ENCODE results near the gene JRKL. TPM values are rescaled to one million over a fixed set of nuclear protein-coding genes. Genes with fewer than 3 reads are reported as not detected.

The JRKL gene
- total RNA-seq, 1 donor from 2014 or later, result 7.3 TPM

DNA sequence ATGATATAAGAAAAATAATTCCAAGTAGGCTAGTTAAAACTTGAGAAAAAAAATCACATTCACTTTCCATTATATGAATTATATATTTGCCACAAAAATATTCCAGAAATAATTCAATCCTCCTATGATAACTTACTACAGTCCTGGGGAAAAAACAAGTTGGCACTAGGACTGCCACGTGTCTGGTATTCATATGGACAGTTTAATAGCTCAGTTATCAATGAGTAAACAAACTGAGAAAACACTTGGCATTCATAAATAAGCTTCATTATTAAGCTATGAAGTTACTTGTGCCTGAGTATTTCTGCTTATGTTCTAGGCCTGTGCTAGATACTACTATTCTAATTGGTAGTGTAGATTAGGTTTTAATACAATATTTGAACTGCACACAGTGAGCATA lies 24.3 kb upstream of the JRKL start:
- no peaks in the 10 kb centered on the region for H3K4me1 ChIP-seq (ENCODE audit: control insufficient read depth in 3 of 3, insufficient read depth in 3 of 3, low read length in 3 of 3)
- H3K27ac ChIP-seq (ENCODE audit: low read depth, low read length), result no peak overlapping the region
- H3K4me3 ChIP-seq (ENCODE audit: low read length in 3 of 3), result no peak overlapping the region
- H3K9ac ChIP-seq (ENCODE audit: low read depth in 1 of 3, low read length in 3 of 3), result no peak overlapping the region
- no peaks in the 10 kb centered on the region for H3K9me3 ChIP-seq (ENCODE audit: control insufficient read depth in 3 of 3, low read length in 3 of 3)
- peaks cover 0 to 24% (median 6%) of the 10 kb centered on the region in 3 donors for H3K36me3 ChIP-seq (ENCODE audit: control insufficient read depth in 3 of 3, insufficient read depth in 3 of 3, low read length in 3 of 3)
- no peaks in the 10 kb centered on the region for H3K27me3 ChIP-seq (ENCODE audit: control insufficient read depth in 3 of 3, insufficient read depth in 3 of 3, low read length in 3 of 3)

- Histone ChIP-seq H3K9me3 (ENCODE audit: control insufficient read depth in 3 of 3, low read length in 3 of 3) (no peaks in the 10 kb centered on the region), H3K4me1 (ENCODE audit: control insufficient read depth in 3 of 3, insufficient read depth in 3 of 3, low read length in 3 of 3) (no peaks in the 10 kb centered on the region), H3K27ac (ENCODE audit: low read depth, low read length) (no peak overlapping the region), H3K4me3 (ENCODE audit: low read length in 3 of 3) (no peak overlapping the region), H3K27me3 (ENCODE audit: control insufficient read depth in 3 of 3, insufficient read depth in 3 of 3, low read length in 3 of 3) (no peaks in the 10 kb centered on the region), H3K9ac (ENCODE audit: low read depth in 1 of 3, low read length in 3 of 3) (no peak overlapping the region), H3K36me3 (ENCODE audit: control insufficient read depth in 3 of 3, insufficient read depth in 3 of 3, low read length in 3 of 3) (peaks cover 2 to 27% (median 6%) of the 10 kb centered on the region in 3 donors)
Measured at GRCh38 chr11:96366024-96366423, 23.8 kb upstream of the JRKL start.

DNA sequence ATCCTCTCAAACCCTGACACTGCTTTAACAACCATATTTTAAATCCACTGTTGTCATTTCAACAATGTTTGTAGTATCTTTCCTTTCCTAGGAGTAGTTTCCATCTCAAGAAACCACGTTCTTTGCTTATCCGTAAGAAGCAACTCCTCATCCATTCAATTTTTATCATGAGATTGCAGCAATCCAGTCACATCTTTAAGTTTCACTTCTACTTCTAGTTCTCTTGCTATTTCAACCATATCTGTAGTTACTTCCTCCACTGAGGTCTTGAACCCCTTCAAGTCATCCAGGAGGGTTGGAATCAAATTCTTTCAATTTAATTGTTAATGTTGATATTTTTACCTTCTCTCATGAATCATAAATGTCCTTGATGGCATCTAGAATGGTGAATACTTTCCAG lies 22.5 kb upstream of the JRKL start:
- no peaks in the 10 kb centered on the region for H3K4me1 ChIP-seq (ENCODE audit: control insufficient read depth in 3 of 3, insufficient read depth in 3 of 3, low read length in 3 of 3)
- peaks cover 2 to 27% (median 6%) of the 10 kb centered on the region in 3 donors for H3K36me3 ChIP-seq (ENCODE audit: control insufficient read depth in 3 of 3, insufficient read depth in 3 of 3, low read length in 3 of 3)
- no peak overlapping the region for H3K9ac ChIP-seq (ENCODE audit: low read depth in 1 of 3, low read length in 3 of 3)

GRCh38 chr11:96373826-96374225 lies 16.0 kb upstream of the JRKL start:
- Histone ChIP-seq H3K4me3 (ENCODE audit: low read length in 3 of 3) (no peak overlapping the region), H3K27me3 (ENCODE audit: control insufficient read depth in 3 of 3, insufficient read depth in 3 of 3, low read length in 3 of 3) (no peaks in the 10 kb centered on the region), H3K9me3 (ENCODE audit: control insufficient read depth in 3 of 3, low read length in 3 of 3) (no peaks in the 10 kb centered on the region), H3K36me3 (ENCODE audit: control insufficient read depth in 3 of 3, insufficient read depth in 3 of 3, low read length in 3 of 3) (peaks cover 2 to 19% (median 8%) of the 10 kb centered on the region in 3 donors), H3K4me1 (ENCODE audit: control insufficient read depth in 3 of 3, insufficient read depth in 3 of 3, low read length in 3 of 3) (no peaks in the 10 kb centered on the region), H3K27ac (ENCODE audit: low read depth, low read length) (no peak overlapping the region), H3K9ac (ENCODE audit: low read depth in 1 of 3, low read length in 3 of 3) (no peak overlapping the region)

More for the DNA sequence above, 22.5 kb upstream of the JRKL start:
- Histone ChIP-seq H3K9me3 (ENCODE audit: control insufficient read depth in 3 of 3, low read length in 3 of 3) (no peaks in the 10 kb centered on the region), H3K27ac (ENCODE audit: low read depth, low read length) (no peak overlapping the region), H3K4me3 (ENCODE audit: low read length in 3 of 3) (no peak overlapping the region), H3K27me3 (ENCODE audit: control insufficient read depth in 3 of 3, insufficient read depth in 3 of 3, low read length in 3 of 3) (no peaks in the 10 kb centered on the region)

- H3K4me3 ChIP-seq (ENCODE audit: low read length in 3 of 3), result no peak overlapping the region
- no peak overlapping the region for H3K27ac ChIP-seq (ENCODE audit: low read depth, low read length)
- no peaks in the 10 kb centered on the region for H3K4me1 ChIP-seq (ENCODE audit: control insufficient read depth in 3 of 3, insufficient read depth in 3 of 3, low read length in 3 of 3)
- no peaks in the 10 kb centered on the region for H3K27me3 ChIP-seq (ENCODE audit: control insufficient read depth in 3 of 3, insufficient read depth in 3 of 3, low read length in 3 of 3)
- no peaks in the 10 kb centered on the region for H3K9me3 ChIP-seq (ENCODE audit: control insufficient read depth in 3 of 3, low read length in 3 of 3)
- peaks cover 0 to 11% (median 6%) of the 10 kb centered on the region in 3 donors for H3K36me3 ChIP-seq (ENCODE audit: control insufficient read depth in 3 of 3, insufficient read depth in 3 of 3, low read length in 3 of 3)
- no peak overlapping the region for H3K9ac ChIP-seq (ENCODE audit: low read depth in 1 of 3, low read length in 3 of 3)
Measured at GRCh38 chr11:96376796-96377195, 13.0 kb upstream of the JRKL start.

DNA sequence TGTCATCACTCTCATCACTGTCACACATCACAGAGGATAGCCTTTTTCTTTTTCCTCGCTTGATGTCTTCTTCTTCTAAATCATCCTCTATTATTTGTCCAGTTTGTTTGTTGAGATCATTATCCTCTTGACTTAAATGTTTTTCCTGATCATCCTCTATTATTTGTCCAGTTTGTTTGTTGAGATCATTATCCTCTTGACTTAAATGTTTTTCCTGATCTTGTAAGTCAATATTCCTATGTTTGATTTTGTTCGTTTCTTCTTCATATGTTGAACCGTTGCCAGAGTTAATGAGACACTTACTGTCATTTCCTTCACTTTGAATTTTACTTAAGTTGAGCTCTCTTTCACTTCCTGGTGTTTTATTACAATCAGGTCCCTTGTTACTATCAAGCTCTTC lies 5.7 kb upstream of the JRKL start:
- Histone ChIP-seq H3K9me3 (ENCODE audit: control insufficient read depth in 3 of 3, low read length in 3 of 3) (no peaks in the 10 kb centered on the region), H3K27me3 (ENCODE audit: control insufficient read depth in 3 of 3, insufficient read depth in 3 of 3, low read length in 3 of 3) (no peaks in the 10 kb centered on the region), H3K4me1 (ENCODE audit: control insufficient read depth in 3 of 3, insufficient read depth in 3 of 3, low read length in 3 of 3) (peaks cover 0 to 7% (median 0%) of the 10 kb centered on the region in 3 donors), H3K4me3 (ENCODE audit: low read length in 3 of 3) (no peak overlapping the region), H3K9ac (ENCODE audit: low read depth in 1 of 3, low read length in 3 of 3) (no peak overlapping the region), H3K36me3 (ENCODE audit: control insufficient read depth in 3 of 3, insufficient read depth in 3 of 3, low read length in 3 of 3) (peaks cover 0 to 8% (median 6%) of the 10 kb centered on the region in 3 donors), H3K27ac (ENCODE audit: low read depth, low read length) (no peak overlapping the region)

DNA sequence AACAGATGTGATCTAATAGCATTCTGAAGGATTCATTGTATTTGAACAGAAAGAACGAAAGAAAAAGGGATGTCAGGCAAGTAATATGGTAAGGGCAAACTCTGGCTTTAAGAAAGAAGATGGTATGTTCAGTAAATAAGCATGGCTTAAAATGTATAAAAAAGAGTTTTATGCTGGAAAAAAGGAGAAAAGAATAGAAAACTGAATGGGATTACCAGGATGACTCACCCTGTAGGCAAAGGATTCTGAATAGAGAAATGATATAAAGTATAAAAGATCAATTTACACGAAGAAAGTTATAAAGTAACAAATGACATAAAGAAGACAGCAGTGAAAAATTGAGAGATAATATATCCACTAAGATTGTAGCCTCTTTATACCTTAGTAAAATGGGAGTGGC lies 4.6 kb upstream of the JRKL start:
- Histone ChIP-seq H3K4me1 (ENCODE audit: control insufficient read depth in 3 of 3, insufficient read depth in 3 of 3, low read length in 3 of 3) (peaks cover 0 to 7% (median 3%) of the 10 kb centered on the region in 3 donors), H3K27ac (ENCODE audit: low read depth, low read length) (no peak overlapping the region), H3K27me3 (ENCODE audit: control insufficient read depth in 3 of 3, insufficient read depth in 3 of 3, low read length in 3 of 3) (no peaks in the 10 kb centered on the region), H3K4me3 (ENCODE audit: low read length in 3 of 3) (no peak overlapping the region), H3K36me3 (ENCODE audit: control insufficient read depth in 3 of 3, insufficient read depth in 3 of 3, low read length in 3 of 3) (peaks cover 0 to 8% (median 6%) of the 10 kb centered on the region in 3 donors), H3K9me3 (ENCODE audit: control insufficient read depth in 3 of 3, low read length in 3 of 3) (no peaks in the 10 kb centered on the region), H3K9ac (ENCODE audit: low read depth in 1 of 3, low read length in 3 of 3) (no peak overlapping the region)

GRCh38 chr11:96388891-96389719 lies 708 bp upstream of the JRKL start:
- no peaks in the 10 kb centered on the region for H3K36me3 ChIP-seq (ENCODE audit: control insufficient read depth in 3 of 3, insufficient read depth in 3 of 3, low read length in 3 of 3)
- peak overlapping the region; percentile 87 to 93 (median 87) for H3K4me3 ChIP-seq (ENCODE audit: low read length in 3 of 3)
- H3K27ac ChIP-seq (ENCODE audit: low read depth, low read length), result peak overlapping the region; percentile 89

DNA sequence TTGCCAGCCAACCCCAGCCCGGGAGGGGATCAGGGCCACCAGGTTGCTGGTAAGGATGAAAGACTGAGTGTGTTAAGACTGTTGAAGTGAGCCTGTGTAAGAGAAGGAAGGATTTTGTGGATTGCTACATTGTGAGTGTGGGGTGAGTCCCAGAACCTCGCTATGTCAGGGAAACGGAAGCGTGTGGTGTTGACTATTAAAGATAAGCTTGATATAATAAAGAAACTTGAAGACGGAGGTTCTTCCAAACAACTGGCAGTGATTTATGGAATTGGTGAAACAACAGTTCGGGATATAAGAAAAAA lies 627 bp downstream of the JRKL start:
- peak overlapping the region; percentile 89 for H3K27ac ChIP-seq (ENCODE audit: low read depth, low read length)
- H3K9me3 ChIP-seq (ENCODE audit: control insufficient read depth in 3 of 3, low read length in 3 of 3), result no peaks in the 10 kb centered on the region
- peak overlapping the region; percentile 85 to 93 (median 89) for H3K9ac ChIP-seq (ENCODE audit: low read depth in 1 of 3, low read length in 3 of 3)
- H3K4me1 ChIP-seq (ENCODE audit: control insufficient read depth in 3 of 3, insufficient read depth in 3 of 3, low read length in 3 of 3), result peaks cover 6 to 14% (median 13%) of the 10 kb centered on the region in 3 donors
- H3K27me3 ChIP-seq (ENCODE audit: control insufficient read depth in 3 of 3, insufficient read depth in 3 of 3, low read length in 3 of 3), result no peaks in the 10 kb centered on the region
- peak overlapping the region; percentile 87 to 93 (median 87) for H3K4me3 ChIP-seq (ENCODE audit: low read length in 3 of 3)
- H3K36me3 ChIP-seq (ENCODE audit: control insufficient read depth in 3 of 3, insufficient read depth in 3 of 3, low read length in 3 of 3), result no peaks in the 10 kb centered on the region

More at GRCh38 chr11:96388891-96389719, 708 bp upstream of the JRKL start:
- Histone ChIP-seq H3K9ac (ENCODE audit: low read depth in 1 of 3, low read length in 3 of 3) (peak overlapping the region; percentile 86 to 95 (median 89)), H3K4me1 (ENCODE audit: control insufficient read depth in 3 of 3, insufficient read depth in 3 of 3, low read length in 3 of 3) (peaks cover 6 to 14% (median 13%) of the 10 kb centered on the region in 3 donors), H3K9me3 (ENCODE audit: control insufficient read depth in 3 of 3, low read length in 3 of 3) (no peaks in the 10 kb centered on the region), H3K27me3 (ENCODE audit: control insufficient read depth in 3 of 3, insufficient read depth in 3 of 3, low read length in 3 of 3) (no peaks in the 10 kb centered on the region)

DNA sequence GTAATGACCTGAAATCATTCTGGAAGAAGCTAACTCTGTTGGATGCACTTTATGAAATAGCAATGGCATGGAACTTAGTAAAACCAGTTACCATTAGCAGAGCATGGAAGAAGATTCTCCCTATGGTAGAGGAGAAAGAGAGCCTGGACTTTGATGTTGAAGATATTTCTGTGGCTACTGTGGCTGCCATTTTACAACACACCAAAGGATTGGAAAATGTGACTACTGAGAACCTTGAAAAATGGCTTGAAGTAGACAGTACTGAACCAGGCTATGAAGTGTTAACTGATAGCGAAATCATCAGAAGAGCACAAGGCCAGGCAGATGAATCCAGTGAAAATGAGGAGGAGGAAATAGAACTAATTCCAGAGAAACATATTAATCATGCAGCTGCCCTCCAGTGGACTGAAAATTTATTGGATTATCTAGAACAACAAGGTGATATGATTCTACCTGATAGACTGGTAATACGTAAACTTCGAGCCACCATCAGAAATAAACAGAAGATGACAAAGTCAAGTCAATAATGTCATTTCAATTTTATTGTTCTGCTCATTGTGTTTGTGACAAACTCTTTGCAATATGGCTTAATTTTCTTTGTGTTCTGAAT lies 2.0 kb downstream of the JRKL start:
- H3K4me3 ChIP-seq (ENCODE audit: low read length in 3 of 3), result no peak overlapping the region
- peaks cover 6 to 14% (median 13%) of the 10 kb centered on the region in 3 donors for H3K4me1 ChIP-seq (ENCODE audit: control insufficient read depth in 3 of 3, insufficient read depth in 3 of 3, low read length in 3 of 3)
- H3K9me3 ChIP-seq (ENCODE audit: control insufficient read depth in 3 of 3, low read length in 3 of 3), result no peaks in the 10 kb centered on the region
- no peak overlapping the region for H3K9ac ChIP-seq (ENCODE audit: low read depth in 1 of 3, low read length in 3 of 3)
- H3K27ac ChIP-seq (ENCODE audit: low read depth, low read length), result no peak overlapping the region
- H3K36me3 ChIP-seq (ENCODE audit: control insufficient read depth in 3 of 3, insufficient read depth in 3 of 3, low read length in 3 of 3), result no peaks in the 10 kb centered on the region
- H3K27me3 ChIP-seq (ENCODE audit: control insufficient read depth in 3 of 3, insufficient read depth in 3 of 3, low read length in 3 of 3), result no peaks in the 10 kb centered on the region

Measured in skeletal muscle tissue (tissue), 4 donors.